WTC11 (cell line): ENCODE results near the gene MOB3B.

Source experiments
- CREM ChIP-seq: sonication (generic); formaldehyde crosslinking; IDR thresholded peaks from 2 replicates; pipeline ENCODE4 v1.8.1; 2022; ENCODE audit warnings: mild to moderate bottlenecking, missing genetic modification reagents, moderate library complexity
- FOXJ3 ChIP-seq: sonication (generic); formaldehyde crosslinking; IDR thresholded peaks from 2 replicates; pipeline ENCODE4 v1.9.0; 2021; ENCODE audit warnings: missing genetic modification reagents, mild to moderate bottlenecking, borderline replicate concordance
- ZNF138 ChIP-seq: sonication (generic); formaldehyde crosslinking; conservative IDR thresholded peaks from 2 replicates; pipeline ENCODE4 v1.8.1; 2022; ENCODE audit warnings: mild to moderate bottlenecking, moderate library complexity, missing genetic modification reagents
- ZNF263 ChIP-seq: sonication (generic); formaldehyde crosslinking; IDR thresholded peaks from 2 replicates; pipeline ENCODE4 v1.8.1; 2022; ENCODE audit warnings: low read depth, mild to moderate bottlenecking, moderate library complexity, missing genetic modification reagents
- ZNF416 ChIP-seq: fragments of 250-450 bp; sonication (Bioruptor Pico); IDR thresholded peaks from 2 replicates; pipeline ENCODE4 v1.9.0; 2021; ENCODE audit warnings: mild to moderate bottlenecking, inconsistent platforms
- TF ChIP-seq, protein P1 (sequence below): fragments of 200-600 bp; IDR thresholded peaks from 2 replicates; pipeline ENCODE4 v1.8.0; 2022; ENCODE audit warnings: antibody characterized with exemption
- TF ChIP-seq, protein P2 (sequence below): sonication (generic); formaldehyde crosslinking; IDR thresholded peaks from 2 replicates; pipeline ENCODE4 v1.8.1; 2023; ENCODE audit warnings: mild to moderate bottlenecking, missing genetic modification reagents
- TF ChIP-seq, protein P3 (sequence below): sonication (generic); formaldehyde crosslinking; IDR thresholded peaks from 2 replicates; pipeline ENCODE4 v1.8.1; 2022; ENCODE audit warnings: low read depth, mild to moderate bottlenecking, moderate library complexity, missing genetic modification reagents, borderline replicate concordance
- TF ChIP-seq, protein P4 (sequence below): sonication (generic); formaldehyde crosslinking; conservative IDR thresholded peaks from 2 replicates; pipeline ENCODE4 v1.8.1; 2023; ENCODE audit warnings: mild to moderate bottlenecking, low read depth, missing genetic modification reagents, moderate library complexity

DNA sequence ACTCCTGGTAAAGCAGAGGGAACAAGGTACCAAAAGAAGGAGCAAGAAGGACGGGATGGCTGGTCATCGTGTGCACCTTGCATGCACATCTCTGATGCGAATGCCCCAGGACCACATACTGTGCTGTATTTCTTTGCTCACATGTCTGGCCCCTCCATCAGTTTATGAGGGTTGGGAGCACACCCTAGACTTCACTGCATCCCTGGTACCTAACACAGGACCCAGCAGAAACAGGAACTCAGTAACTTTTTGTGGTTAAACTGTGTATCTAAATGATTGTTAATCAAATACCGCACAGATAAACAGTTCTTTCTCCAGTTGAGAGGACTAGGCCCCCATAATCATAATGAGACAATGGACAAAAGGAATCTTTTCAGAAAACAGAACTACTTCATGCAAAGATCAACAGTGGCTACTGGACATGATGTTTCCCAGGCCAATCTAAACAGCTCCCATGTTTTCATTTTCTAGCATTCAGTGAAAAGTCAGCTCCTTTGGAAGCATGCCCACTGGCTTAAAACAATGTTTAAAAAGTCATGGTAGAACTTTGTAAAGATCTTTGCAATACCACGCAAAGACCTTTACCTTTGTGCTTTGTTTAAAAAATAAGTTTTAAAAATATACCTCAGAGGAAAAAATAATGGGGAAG, 61.0 kb downstream of the MOB3B start:
- TF ChIP-seq, protein P1, sequence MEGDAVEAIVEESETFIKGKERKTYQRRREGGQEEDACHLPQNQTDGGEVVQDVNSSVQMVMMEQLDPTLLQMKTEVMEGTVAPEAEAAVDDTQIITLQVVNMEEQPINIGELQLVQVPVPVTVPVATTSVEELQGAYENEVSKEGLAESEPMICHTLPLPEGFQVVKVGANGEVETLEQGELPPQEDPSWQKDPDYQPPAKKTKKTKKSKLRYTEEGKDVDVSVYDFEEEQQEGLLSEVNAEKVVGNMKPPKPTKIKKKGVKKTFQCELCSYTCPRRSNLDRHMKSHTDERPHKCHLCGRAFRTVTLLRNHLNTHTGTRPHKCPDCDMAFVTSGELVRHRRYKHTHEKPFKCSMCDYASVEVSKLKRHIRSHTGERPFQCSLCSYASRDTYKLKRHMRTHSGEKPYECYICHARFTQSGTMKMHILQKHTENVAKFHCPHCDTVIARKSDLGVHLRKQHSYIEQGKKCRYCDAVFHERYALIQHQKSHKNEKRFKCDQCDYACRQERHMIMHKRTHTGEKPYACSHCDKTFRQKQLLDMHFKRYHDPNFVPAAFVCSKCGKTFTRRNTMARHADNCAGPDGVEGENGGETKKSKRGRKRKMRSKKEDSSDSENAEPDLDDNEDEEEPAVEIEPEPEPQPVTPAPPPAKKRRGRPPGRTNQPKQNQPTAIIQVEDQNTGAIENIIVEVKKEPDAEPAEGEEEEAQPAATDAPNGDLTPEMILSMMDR, result no peak
- TF ChIP-seq ZNF138 (CRISPR knock-in tag), result no peak
- TF ChIP-seq, protein P2, sequence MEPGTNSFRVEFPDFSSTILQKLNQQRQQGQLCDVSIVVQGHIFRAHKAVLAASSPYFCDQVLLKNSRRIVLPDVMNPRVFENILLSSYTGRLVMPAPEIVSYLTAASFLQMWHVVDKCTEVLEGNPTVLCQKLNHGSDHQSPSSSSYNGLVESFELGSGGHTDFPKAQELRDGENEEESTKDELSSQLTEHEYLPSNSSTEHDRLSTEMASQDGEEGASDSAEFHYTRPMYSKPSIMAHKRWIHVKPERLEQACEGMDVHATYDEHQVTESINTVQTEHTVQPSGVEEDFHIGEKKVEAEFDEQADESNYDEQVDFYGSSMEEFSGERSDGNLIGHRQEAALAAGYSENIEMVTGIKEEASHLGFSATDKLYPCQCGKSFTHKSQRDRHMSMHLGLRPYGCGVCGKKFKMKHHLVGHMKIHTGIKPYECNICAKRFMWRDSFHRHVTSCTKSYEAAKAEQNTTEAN (CRISPR knock-in tag), result no peak
- no peak for TF ChIP-seq CREM (CRISPR knock-in tag)
- TF ChIP-seq ZNF263, result no peak
- no peak for TF ChIP-seq FOXJ3 (CRISPR knock-in tag)
- TF ChIP-seq, protein P3, sequence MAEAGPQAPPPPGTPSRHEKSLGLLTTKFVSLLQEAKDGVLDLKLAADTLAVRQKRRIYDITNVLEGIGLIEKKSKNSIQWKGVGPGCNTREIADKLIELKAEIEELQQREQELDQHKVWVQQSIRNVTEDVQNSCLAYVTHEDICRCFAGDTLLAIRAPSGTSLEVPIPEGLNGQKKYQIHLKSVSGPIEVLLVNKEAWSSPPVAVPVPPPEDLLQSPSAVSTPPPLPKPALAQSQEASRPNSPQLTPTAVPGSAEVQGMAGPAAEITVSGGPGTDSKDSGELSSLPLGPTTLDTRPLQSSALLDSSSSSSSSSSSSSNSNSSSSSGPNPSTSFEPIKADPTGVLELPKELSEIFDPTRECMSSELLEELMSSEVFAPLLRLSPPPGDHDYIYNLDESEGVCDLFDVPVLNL, result no peak
- TF ChIP-seq ZNF416, result no peak
- TF ChIP-seq, protein P4, sequence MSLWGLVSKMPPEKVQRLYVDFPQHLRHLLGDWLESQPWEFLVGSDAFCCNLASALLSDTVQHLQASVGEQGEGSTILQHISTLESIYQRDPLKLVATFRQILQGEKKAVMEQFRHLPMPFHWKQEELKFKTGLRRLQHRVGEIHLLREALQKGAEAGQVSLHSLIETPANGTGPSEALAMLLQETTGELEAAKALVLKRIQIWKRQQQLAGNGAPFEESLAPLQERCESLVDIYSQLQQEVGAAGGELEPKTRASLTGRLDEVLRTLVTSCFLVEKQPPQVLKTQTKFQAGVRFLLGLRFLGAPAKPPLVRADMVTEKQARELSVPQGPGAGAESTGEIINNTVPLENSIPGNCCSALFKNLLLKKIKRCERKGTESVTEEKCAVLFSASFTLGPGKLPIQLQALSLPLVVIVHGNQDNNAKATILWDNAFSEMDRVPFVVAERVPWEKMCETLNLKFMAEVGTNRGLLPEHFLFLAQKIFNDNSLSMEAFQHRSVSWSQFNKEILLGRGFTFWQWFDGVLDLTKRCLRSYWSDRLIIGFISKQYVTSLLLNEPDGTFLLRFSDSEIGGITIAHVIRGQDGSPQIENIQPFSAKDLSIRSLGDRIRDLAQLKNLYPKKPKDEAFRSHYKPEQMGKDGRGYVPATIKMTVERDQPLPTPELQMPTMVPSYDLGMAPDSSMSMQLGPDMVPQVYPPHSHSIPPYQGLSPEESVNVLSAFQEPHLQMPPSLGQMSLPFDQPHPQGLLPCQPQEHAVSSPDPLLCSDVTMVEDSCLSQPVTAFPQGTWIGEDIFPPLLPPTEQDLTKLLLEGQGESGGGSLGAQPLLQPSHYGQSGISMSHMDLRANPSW (CRISPR knock-in tag), result no peak
